SK-N-SH (cell line): ENCODE results near the gene UGGT2.

ENCODE experiments used
- EP300 ChIP-seq, 2 experiments: IDR thresholded peaks; 2 replicates each; pipeline versions ENCODE4 v1.4.0 to v1.6.1; 2012; ENCODE audit warnings: borderline replicate concordance in 1 of 2, low read depth in 1 of 2, low read length in 1 of 2
- FOSL2 ChIP-seq: IDR thresholded peaks from 2 replicates; pipeline ENCODE4 v1.4.0; 2012; ENCODE audit warnings: low read depth, mild to moderate bottlenecking, moderate library complexity, borderline replicate concordance
- MAX ChIP-seq: IDR thresholded peaks from 2 replicates; pipeline ENCODE4 v1.4.0; 2012; ENCODE audit warnings: low read depth
- RCOR1 ChIP-seq: fragments of 150-350 bp; IDR thresholded peaks from 2 replicates; pipeline ENCODE4 v1.6.1; 2017; ENCODE audit warnings: antibody characterized with exemption, low read length
- RFX5 ChIP-seq: IDR thresholded peaks from 2 replicates; pipeline ENCODE4 v1.6.1; 2012; ENCODE audit warnings: mild to moderate bottlenecking, improper control_type of control experiment, low read length
- RXRA ChIP-seq: IDR thresholded peaks from 2 replicates; pipeline ENCODE4 v1.4.0; 2012; ENCODE audit warnings: low read depth, mild to moderate bottlenecking, borderline replicate concordance
- TF ChIP-seq, protein P1 (sequence below): fragments of 200-600 bp; sonication (generic); IDR thresholded peaks from 2 replicates; pipeline ENCODE4 v1.6.1; 2017; ENCODE audit warnings: antibody characterized with exemption, mild to moderate bottlenecking, moderate library complexity
- TF ChIP-seq, protein P2 (sequence below): IDR thresholded peaks from 2 replicates; pipeline ENCODE4 v1.4.0; 2012; ENCODE audit warnings: low read depth, borderline replicate concordance

DNA sequence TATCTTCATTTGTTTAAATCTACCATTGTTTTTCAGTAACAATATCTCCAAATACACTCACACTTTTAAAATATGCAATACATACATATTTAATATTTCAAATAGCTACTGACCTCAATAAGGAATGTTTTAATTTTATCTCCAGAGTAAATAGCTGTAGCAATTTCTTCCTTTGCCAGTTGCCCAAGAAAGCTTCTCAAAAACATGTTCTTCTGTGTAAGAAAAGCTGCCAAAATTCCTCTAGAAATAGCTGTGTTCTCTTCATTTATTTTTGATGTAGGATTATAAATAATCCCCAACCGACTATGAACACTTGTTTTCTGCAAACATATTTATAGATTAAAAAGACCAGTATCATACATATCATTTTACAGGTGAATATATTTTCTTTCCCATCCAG lies 150.5 kb downstream of the UGGT2 start:
- TF ChIP-seq, protein P1, sequence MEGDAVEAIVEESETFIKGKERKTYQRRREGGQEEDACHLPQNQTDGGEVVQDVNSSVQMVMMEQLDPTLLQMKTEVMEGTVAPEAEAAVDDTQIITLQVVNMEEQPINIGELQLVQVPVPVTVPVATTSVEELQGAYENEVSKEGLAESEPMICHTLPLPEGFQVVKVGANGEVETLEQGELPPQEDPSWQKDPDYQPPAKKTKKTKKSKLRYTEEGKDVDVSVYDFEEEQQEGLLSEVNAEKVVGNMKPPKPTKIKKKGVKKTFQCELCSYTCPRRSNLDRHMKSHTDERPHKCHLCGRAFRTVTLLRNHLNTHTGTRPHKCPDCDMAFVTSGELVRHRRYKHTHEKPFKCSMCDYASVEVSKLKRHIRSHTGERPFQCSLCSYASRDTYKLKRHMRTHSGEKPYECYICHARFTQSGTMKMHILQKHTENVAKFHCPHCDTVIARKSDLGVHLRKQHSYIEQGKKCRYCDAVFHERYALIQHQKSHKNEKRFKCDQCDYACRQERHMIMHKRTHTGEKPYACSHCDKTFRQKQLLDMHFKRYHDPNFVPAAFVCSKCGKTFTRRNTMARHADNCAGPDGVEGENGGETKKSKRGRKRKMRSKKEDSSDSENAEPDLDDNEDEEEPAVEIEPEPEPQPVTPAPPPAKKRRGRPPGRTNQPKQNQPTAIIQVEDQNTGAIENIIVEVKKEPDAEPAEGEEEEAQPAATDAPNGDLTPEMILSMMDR = no peak
- TF ChIP-seq, protein P2, sequence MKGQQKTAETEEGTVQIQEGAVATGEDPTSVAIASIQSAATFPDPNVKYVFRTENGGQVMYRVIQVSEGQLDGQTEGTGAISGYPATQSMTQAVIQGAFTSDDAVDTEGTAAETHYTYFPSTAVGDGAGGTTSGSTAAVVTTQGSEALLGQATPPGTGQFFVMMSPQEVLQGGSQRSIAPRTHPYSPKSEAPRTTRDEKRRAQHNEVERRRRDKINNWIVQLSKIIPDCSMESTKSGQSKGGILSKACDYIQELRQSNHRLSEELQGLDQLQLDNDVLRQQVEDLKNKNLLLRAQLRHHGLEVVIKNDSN = no peak
- TF ChIP-seq RFX5 = no peak
- no peak for TF ChIP-seq RCOR1
- TF ChIP-seq FOSL2 = no peak
- no peak for TF ChIP-seq RXRA
- no peak for TF ChIP-seq EP300 (IDR thresholded peaks at IDR 0.05; ENCODE audit: borderline replicate concordance in 1 of 2, low read depth in 1 of 2, low read length in 1 of 2)
- TF ChIP-seq MAX = no peak
